Stimulated activated CD8-positive, alpha-beta memory T cell treated with anti-CD3 and anti-CD28 coated beads, Interleukin-12 subunit alpha, Interleukin-12 subunit beta, amount 100 ng/mL, for 4 hours (primary cell): ENCODE measurements around the gene BCKDHA.
"Not testable (repeated sequence)": the region's sequence is repeated elsewhere in the genome, so short reads cannot be mapped to it uniquely, and the experiment has no call there.

Experiments
- DNase-seq: peaks from one replicate; pipeline ENCODE4 v3.0.0-alpha.2; 2020; ENCODE audit warnings: low read depth

BCKDHA gene

DNA sequence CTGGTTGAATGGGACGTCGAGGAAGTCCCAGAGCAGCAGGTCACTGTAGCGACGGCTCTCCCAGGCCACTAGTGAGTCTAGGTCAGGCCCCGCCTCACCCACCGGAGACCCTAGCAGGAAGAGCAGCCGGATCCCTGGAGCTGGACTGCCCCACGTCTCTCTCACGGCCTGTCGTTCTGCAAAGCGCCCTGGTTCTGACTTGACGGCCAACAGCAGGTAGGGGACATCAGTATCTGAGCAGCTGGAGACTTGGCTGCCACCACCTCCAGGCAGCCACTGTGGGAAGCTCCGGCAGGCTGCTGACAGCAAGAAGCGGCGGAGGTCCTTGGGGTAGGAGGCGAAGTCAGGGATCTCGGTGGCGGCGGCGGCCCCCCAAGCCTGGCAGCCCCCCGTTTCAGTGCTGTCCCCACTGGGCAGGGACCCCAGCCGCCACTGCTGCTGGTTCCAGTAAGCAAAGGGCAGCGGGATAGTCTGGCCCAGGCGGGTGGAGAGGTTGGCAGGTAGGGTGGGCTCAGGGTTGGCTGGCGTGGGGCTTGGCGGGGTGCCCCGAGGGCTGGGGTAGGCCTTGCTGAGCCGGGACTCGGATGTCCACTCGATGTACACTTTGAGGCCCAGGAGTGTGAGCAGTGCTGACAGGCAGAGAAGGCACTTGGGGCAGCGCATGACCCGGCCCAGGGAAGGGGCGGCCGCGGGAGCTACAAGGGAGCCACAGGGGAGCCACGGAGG, 28.7 kb downstream of the BCKDHA start:
- no peak for DNase-seq

DNA sequence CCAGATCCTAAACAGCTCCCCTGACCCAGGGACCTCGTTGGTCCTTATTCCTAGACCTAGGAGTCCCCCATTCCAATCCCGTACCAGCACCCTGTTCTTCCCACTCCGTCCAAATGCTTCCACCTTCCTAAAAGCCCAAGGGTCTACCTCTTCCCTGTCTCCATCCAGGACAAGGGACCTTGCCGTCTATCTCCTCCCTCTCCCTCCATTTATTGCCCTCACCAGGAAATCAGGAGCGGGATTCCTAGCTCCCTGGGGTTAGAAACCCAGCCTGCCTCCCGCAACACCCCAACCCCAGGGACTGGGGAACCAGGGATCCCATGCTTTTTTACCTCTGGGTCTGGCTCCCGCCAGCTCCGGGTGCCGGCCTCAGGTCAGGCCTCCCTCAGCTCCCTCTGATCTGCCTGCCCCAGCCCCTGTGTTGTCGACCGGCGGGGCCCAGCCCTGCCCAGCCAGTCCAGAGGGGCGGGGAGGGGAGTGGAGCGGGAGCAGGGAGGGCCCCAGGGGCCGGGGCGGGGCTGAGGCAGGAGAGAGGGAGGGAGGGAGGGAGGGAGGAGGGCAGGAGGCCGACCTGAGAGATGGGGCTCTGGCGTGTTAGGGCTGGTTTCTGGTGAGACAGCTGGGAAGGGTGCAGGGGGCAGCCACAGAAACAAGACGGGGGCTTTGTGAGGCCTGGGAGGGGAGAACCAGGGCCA, 29.5 kb downstream of the BCKDHA start, which contains the start of gene B3GNT8:
B3GNT8 (minus strand) TSS at position 423 of the 695 bp plus-strand sequence. CDS start 596 bp downstream, outside the sequence.
- DNase-seq, result peak; percentile 17

DNA sequence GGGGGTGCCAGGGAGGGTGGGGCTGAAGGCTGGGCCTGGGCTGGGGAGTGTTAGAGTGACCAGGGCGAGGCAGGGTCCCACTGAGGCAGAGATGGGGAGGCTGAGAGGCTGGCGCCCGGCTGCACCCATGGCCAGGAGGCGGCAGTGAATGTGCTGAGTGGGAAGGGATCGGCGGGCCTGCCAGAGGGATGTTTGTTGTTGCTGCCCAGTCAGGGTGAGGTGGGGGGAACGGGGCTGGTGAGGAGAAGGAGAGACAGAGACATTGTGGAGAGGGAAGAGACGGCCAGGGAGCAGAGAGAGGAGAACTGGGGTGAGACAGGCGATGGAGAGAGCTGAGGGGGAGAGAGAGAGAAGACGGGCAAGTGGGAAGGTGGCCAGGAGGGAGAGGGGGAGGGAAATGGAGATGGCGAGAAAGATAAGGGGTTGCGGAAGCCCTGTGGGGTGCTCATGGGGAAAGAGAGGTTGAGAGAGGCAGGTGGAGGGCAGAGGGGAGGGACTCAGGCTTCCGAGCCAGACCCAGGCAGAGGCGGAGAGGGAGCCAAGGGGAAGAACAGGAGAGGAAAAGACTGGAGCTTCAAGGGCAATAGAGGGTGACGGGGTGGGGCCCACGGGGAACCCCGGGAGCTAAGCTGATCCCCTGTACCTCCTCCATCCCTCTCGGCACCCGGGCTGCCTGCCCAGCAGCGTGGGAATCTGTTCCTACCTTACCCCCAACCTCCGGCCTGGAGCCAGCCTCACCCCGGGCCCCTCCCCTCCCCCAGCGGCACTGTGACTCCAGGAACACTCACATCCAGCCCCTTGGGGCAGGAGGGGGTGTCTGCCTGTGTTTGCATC, 30.2 kb downstream of the BCKDHA start:
- peak; percentile 14 for DNase-seq

DNA sequence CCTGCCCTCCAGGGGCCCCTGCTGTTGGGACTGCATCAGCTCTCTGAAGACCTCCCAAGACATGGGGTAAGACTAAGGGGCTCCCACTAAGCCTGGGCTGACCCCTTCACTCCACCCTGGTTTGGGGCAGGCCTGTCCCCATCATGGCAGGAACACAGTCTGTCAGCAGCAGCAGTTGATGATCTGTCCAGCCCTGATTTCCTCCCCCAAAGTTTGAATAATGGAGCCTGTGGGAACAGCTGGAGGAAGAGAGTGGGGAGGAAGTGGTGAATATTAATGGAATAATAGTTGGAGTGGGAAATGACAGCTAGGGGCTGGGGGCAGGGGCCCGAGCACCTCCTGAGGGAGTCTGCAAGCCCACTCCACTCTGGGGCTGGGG, 30.9 kb downstream of the BCKDHA start:
- no peak for DNase-seq

DNA sequence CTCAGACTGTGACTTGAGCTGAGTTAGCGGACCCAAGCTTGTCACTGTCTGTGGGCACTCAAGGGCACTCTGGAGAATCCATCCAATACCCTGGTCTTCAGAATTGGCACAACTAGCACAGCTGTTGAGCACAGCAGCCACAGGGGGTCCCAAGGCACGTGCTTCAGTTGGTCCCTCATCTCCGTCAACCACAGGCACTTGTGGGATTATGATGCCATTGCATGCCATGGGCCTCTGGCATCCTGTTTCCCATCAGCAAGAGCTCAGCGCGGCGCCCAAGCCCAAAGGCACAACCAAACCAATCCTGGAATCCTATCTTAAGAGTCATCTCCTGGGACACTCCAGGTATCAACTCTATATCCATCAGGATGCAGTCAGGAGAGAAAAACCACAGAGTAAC, 33.3 kb downstream of the BCKDHA start:
- DNase-seq, result no peak

DNA sequence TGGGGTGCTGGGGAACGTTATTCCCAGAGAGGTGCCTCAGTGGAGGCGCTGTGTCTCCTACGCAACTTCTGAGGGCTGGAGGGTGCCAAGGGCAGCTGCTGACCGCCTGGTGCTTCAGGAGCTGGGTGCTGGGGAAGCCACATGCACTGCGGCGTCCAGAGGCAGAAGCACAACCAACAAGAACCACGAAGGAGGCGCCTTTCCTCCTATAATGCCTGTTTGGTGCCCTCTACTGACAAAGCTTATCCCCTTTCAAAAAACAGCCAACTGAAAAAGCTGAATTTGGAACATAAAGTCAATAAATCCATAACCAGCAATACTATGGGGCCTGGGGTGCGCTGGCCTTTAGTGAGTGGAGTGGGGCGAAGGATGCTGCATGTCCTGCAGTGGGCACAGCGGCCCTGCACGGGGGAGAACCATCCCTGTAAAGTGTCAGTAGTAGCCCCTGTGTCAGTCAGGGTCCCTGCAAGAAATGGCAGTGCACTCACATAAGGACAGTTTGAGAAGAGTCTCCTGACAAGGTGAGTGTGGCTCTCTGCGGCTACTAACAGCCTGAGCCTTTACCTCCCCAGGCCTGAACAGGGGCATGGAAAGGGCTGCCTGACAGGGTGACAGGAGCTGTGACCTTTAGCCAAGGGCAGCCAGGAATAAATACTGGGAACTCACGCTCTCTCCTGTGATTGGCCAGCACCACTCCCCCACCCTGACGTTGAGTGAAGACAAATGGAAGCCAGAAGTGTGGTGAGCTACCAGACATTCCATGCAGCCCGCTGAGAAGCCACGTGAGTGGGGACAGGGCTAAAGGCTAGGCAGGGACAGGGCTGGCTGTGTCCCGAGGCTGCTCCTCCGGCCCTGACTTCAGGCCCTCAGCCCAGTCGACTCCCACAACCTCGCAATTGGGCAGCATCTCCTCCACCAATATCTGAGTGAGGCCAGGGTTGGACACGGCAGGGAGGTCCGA, 34.1 kb downstream of the BCKDHA start:
- no peak for DNase-seq

DNA sequence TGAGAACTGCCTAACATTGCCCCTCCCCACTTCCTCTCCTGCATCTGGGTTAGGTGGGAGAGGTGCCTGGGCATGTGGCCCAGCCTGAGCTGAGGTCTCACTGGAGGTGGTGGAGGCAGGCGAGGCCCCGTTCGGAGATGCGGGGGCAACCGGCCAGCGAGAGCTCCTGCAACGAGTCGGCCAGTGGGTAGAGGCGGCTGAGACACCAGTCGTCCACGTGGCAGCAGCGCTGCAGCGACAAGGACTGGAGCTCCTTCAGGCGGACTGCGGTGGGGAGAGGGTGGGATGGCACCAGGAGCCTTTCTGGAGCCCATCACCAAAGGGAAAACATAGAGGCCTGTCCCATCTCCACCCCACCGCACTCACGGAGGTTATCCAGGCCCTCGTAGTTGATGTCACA, 35.6 kb downstream of the BCKDHA start:
- no peak for DNase-seq

DNA sequence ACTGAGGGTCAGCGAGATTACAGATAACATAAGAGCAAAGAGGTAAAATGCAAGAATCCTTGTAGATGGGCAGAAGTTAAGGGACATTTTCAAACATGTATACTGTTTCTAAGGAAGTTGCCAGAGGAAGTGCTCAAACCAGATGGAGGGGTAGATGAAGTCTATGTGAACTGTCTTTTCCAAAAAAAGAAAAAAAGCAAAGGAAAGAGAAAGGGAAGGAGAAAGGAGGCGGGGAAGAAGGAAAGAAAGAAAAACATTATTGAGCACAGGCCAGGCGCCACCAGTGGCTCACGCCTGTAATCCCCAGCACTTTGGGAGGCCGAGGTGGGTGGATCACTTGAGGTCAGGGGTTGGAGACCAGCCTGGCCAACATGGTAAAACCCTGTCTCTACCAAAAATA, 36.8 kb downstream of the BCKDHA start:
- DNase-seq, result no peak

DNA sequence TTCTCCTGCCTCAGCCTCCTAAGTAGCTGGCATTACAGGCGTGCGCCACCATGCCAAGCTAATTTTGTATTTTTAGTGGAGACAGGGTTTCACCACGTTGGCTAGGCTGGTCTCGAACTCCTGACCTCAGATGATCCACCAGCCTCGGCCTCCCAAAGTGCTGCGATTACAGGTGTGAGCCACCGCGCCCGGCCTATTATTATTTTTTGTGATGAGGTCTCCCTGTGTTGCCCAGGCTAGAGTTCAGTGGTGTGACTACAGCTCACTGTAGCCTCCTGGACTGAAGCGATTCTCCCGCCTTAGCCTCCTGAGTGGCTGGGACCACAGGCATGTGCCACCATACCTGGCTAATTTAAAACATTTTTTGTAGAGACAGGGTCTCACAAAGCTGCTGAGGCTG, 37.8 kb downstream of the BCKDHA start:
- DNase-seq, result not testable (repeated sequence)

DNA sequence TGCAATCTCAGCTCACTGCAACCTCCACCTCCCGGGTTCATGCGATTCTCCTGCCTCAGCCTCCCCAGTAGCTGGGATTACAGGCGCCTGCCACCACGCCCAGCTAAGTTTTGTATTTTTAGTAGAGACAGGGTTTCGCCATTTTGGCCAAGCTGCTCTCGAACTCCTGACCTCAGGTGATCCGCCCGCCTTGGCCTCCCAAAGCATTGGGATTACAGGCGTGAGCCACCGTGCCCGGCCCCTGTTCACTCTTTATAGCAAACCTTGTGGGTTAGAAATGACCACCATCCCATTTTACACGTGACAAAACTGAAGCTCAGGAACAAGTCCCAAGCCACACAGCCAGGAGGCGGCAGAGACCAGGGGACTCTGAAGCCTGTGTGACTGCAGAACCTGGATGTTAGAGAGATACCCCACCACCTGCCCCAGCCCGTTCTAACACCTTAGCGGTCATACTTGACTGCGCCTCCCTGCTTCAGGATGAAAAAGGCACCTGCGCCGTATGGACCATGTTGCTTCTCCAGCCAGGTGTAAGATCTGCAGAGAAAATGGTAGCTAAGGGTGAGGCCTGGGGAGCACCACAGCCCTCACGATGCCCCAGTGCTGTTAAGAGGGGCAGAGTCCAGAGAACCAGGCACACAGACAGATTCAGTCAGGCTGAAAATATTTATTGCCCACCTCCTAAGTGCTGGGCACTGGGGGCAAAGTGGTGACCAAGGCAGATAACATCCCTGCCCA, 38.5 kb downstream of the BCKDHA start:
- no peak for DNase-seq

DNA sequence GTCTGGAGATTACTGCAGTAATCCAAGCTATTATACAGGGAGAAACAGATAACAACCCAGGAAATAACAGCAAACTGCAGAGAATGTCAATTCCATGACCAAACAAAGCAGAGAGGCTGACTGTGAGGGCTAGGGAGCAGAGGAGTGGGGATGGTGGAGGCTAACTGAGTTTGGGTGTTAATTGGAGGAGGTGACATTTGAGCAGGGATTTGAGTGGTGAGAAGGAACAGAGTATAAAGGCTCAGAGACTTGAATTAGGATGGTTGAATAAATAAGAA, 39.0 kb downstream of the BCKDHA start:
- no peak for DNase-seq

DNA sequence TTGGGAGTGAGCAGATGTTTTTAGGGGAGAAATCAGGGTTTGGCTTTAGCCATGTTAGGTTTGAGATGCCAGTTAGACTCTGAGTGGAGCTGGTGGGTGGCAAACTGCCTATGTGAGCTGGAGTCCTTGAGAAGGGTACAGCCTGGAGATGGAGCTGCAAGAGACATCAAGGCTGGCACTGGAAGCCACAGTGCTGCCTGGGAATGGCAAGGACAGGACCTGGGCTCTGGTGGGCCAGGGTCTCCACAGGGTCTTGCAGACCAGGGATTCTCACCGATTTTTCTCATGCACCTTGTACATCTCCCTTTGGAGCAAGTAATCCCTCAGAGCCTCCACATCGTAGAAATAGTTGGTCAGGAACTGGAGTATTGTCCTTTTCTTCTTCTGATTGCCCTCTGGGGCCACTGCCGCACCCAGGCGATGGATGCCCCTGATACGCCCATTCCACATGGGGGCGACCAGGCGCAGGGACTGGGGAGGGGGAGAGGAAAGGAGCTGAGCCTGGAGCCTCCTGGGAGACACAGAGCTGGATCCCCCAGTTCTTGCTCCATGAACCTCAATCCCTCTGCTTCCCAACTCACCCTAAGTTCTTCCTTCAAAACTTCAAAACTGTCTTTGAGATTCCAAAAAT, 40.4 kb downstream of the BCKDHA start:
- DNase-seq, result no peak

DNA sequence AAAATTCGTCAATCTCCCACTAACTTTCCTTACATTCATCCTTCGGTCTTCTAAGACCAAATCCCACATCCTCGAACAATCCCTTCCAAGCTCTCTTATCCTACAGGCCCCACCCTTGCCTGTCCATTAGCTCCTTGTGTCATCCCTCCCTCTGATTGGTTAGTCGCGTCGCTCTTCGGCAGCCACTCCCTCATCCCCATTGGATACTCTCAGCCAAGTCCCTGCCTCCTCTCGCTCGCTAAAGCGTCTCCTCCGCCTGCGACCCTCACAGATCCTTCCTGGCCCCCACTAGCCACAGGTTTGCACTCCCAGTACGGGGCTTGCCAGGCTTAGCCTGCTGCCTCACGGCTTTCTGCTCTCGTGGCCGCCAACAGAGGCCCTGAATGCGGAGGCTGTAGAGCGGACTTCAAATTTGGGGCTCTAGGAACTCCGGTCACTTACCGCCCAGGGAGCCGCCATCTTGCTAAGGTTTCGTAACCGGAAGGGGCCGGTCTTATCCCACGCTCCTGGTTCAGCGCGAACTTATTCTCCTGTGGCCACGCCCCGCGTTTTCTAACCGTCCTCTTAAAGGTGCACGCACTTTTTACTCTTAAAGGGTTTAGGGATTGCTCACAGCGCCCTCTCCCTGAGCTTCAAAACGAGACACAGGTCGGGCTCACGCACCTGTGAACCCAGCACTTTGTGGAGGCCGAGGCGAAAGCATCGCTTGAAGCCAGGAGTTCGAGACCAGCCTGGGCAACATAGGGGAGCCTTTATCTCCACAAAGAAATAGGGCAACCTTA, 42.0 kb downstream of the BCKDHA start, which contains the start of gene DMAC2:
DMAC2 (minus strand) TSS at position 472 of the 782 bp plus-strand sequence; CDS start at position 459, 13 bp downstream.
- peak; percentile 82 for DNase-seq

DNA sequence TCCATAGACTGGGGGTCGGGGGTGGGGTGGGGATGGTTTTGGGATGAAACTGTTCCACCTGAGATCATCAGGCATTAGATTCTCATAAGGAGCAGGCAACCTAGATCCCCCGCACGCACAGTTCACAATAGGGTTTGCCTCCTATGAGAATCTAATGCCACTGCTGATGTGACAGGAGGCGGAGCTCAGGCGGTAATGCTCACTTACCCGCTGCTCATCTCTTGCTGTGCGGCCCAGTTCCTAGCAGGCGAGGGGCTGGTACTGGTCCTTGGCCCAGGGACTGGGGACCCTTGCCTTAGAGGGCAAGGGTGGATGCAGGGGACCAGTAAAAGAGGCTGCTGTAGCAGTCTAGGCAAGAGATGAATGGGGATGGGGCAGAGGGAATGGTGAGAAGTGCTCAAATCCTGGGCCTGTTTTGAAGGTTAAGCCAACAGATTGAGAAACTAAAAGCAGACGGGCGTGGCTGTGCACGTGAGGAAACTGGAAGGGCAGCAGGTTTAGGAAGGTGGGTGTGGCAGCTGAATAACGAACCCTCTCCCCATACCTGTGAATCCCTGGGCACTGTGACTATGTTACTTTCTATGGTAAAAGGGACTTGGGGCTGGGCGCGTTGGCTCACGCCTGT, 43.8 kb downstream of the BCKDHA start:
- no peak for DNase-seq

DNA sequence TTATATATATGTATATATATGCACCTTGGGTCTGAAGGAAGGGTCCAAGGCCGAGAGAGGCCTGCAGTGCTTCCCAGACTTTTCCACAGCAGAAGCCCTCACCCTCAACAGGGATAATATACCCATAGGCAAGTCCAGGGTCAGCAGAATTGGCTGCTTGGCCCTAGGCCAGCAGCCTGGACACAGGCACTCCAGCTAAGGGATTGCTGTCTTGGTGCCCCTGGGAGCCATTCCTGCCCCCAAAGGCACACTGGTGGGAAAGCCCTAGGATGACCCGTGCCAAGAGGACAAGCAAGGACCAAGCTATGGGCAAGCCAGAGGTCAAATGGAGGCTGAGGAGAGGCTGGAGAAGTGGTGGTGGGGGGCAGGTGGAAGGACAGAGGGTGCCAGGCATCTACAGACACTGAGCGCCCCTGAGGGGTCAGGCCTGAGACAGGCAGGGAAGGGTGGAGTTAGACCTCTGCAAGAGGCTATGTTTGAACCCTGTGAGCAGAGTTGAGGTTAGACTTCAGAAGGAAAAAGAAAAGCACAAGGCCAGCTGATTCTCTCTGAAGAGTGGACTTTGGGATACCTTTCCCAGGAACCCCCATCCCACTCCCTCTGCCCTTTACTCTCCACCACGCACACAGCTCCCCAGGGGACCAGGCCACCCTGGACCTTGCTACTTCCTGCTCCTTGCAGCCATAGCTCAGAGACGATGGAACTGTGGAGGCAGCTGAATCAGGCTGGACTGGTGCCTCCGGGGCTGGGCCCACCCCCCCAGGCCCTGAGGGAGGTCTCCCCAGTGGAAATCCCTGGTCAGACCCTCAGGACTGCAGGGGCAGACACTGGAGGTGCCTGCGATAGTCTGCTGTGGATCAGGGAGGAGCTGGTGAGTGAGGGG, 45.1 kb downstream of the BCKDHA start, which contains the start of gene ERICH4:
ERICH4 (plus strand) TSS at position 684 of the 883 bp plus-strand sequence; CDS start at position 698, 14 bp downstream.
- DNase-seq, result no peak

DNA sequence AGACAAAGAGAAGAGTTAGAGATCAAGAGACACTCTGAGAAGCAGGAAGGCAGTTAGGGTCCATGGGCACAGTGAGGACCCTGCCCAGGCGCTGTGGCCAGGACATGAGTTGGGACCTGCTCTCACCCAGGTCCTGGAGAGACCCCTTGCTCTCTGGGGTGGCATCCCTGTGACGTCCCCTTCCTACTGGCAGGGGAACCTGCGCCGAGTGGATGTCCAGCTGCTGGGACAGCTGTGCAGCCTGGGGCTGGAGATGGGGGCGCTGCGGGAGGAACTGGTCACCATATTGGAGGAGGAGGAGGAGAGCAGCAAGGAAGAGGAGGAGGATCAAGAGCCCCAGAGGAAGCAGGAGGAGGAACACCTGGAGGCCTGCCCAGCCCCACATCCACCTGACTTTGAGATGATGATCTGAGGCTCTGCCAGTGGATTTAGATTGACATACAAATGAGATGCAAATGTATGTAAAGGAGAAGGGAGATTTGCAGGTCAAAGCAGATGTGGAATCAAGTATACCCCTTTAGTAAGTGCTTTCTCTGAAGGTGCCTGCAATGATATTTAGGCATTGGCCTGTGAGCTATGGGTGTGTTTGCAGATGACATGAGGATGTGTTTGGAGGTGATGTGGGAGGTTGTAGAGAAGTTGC, 46.3 kb downstream of the BCKDHA start:
- no peak for DNase-seq

DNA sequence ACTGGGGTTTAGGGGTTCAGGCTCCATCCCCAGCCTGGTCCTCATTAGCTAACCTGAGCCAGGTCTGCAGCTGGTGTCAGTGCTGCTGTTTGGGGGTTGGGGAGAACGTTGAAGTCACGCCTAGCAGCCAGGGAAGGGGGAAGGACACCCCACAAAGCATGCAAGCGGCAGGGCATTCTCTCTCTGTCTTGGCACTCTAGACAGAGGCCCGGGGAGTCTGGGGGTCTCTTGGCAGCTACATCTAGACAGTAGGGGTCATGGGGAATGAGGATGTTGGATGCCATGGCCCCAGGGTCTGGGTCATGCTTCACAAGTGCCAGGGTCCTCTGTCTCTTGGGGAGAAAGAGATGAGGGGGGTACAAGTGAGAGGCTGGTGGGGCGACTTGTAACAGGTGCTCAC, 48.0 kb downstream of the BCKDHA start:
- DNase-seq, result no peak
